Immature natural killer cell (primary cell): Measurements from ENCODE around the gene TICRR. TPM values are rescaled to one million over a fixed set of nuclear protein-coding genes. Genes with fewer than 3 reads are reported as not detected.

Experiments used
- DNase-seq, 3 donors: peaks; one replicate each; pipeline ENCODE4 v3.0.0; 2022; ENCODE audit warnings: mixed read lengths in 1 of 3
- H3K27ac Mint-ChIP-seq, 6 donors: one replicate each; pipeline ENCODE4 v1.8.0; 2020; ENCODE audit warnings: mixed read lengths in 6 of 6, mild to moderate bottlenecking in 5 of 6, inconsistent platforms in 4 of 6, moderate library complexity in 3 of 6
- H3K27me3 Mint-ChIP-seq, 3 donors: one replicate each; pipeline ENCODE4 v1.8.0; 2020 to 2021; ENCODE audit warnings: low read depth in 3 of 3, mild to moderate bottlenecking in 3 of 3, mixed read lengths in 3 of 3, moderate library complexity in 3 of 3, inconsistent platforms in 1 of 3
- H3K36me3 Mint-ChIP-seq, 3 donors: one replicate each; pipeline ENCODE4 v1.8.0; 2020; ENCODE audit warnings: mixed read lengths in 3 of 3, inconsistent platforms in 2 of 3, mild to moderate bottlenecking in 2 of 3
- H3K4me1 Mint-ChIP-seq, 2 donors: one replicate each; pipeline ENCODE4 v1.8.0; 2020; ENCODE audit warnings: inconsistent platforms in 2 of 2, mild to moderate bottlenecking in 2 of 2, mixed read lengths in 2 of 2, moderate library complexity in 1 of 2
- H3K4me3 Mint-ChIP-seq, 5 donors: one replicate each; pipeline ENCODE4 v1.8.0; 2020; ENCODE audit warnings: mild to moderate bottlenecking in 5 of 5, mixed read lengths in 5 of 5, inconsistent platforms in 3 of 5, moderate library complexity in 3 of 5
- H3K9me3 Mint-ChIP-seq, 6 donors: one replicate each; pipeline ENCODE4 v1.8.0; 2020; ENCODE audit warnings: mild to moderate bottlenecking in 6 of 6, mixed read lengths in 6 of 6, inconsistent platforms in 4 of 6, moderate library complexity in 3 of 6
- polyA plus RNA-seq, 3 donors: library from polyadenylated mRNA; unstranded; fragments of 300-500 nt; fragmentation: Illumina TruSeq; gene quantifications; one replicate each; pipeline ENCODE4 v1.2.3, GENCODE V29; 2021

Gene TICRR
- polyA plus RNA-seq, 3 donors from 2014 or later, result 0.10 TPM; not detected in 2

- Mint-ChIP-seq H3K9me3 (no peaks in the 10 kb centered on the region), H3K4me1 (no peaks in the 10 kb centered on the region), H3K4me3 (no peak overlapping the region), H3K27me3 (peaks cover 0 to 4% (median 3%) of the 10 kb centered on the region in 3 donors), H3K27ac (peak overlapping the region in 1 of 6 donors; percentile 51), H3K36me3 (peaks cover 0 to 7% (median 4%) of the 10 kb centered on the region in 3 donors)
- no peak for DNase-seq
Measured at GRCh38 chr15:89628806-89629715, 53.8 kb downstream of the TICRR start.

GRCh38 chr15:89629829-89630228, 54.6 kb downstream of the TICRR start:
- H3K4me1 Mint-ChIP-seq, result no peaks in the 10 kb centered on the region
- no peak overlapping the region for H3K4me3 Mint-ChIP-seq

GRCh38 chr15:89630260-89630659, 55.0 kb downstream of the TICRR start:
- Mint-ChIP-seq H3K4me3 (no peak overlapping the region), H3K27me3 (peaks cover 2 to 5% (median 3%) of the 10 kb centered on the region in 3 donors)

More at GRCh38 chr15:89629829-89630228, 54.6 kb downstream of the TICRR start:
- Mint-ChIP-seq H3K27me3 (peaks cover 0 to 5% (median 3%) of the 10 kb centered on the region in 3 donors), H3K9me3 (no peaks in the 10 kb centered on the region), H3K36me3 (peaks cover 0 to 7% (median 4%) of the 10 kb centered on the region in 3 donors), H3K27ac (peak overlapping the region in 1 of 6 donors; percentile 51)
- no peak for DNase-seq

DNA sequence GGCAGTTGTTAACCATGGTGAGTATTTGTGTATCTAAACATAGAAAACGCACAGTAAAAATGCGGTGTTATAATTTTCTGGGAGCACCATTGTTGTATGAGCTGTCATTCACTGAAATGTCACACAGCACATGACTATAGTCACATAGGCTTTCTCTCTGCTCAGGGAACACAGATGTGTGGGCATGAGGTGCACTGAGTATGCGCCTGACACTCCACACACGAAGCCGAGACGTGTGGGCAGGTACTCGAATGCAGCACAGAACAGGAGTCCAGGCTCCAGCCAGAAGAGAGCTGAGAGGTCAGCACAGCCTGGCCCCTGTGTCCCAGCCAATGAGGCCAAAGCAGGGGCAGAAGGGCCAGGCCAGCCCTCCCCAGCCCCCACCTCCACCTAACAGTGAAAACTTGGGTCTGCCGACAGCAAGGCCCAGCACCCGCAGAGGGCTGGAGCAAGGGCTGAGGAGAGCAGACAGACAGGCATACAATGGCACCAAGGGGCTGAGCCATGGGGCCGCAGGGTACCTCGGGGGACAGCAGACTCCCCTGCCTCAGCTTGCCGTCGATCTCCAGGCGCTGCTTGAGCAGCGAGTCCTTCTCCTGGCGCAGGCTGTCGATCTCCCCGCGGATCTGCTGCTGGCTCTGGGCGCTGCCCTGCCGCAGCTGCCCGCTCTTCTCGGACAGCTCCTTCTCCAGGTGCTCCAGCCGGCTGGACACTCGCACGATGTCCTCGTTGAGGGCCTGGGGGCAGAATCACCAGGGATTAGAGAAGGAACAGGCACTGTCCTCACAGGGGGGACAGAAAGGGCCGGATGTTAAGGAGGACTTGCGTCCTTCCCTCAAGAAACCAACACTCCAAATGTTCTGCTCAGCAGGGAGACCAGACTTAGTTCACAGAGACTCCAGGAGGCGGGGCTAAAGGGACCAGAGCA, 56.0 kb downstream of the TICRR start:
- no peaks in the 10 kb centered on the region for H3K4me1 Mint-ChIP-seq
- DNase-seq, result no peak
- peaks cover 0 to 9% (median 4%) of the 10 kb centered on the region in 3 donors for H3K36me3 Mint-ChIP-seq
- H3K4me3 Mint-ChIP-seq, result no peak overlapping the region
- H3K27ac Mint-ChIP-seq, result no peak overlapping the region
- H3K27me3 Mint-ChIP-seq, result peaks cover 2 to 5% (median 3%) of the 10 kb centered on the region in 3 donors
- peaks cover 0 to 4% (median 0%) of the 10 kb centered on the region in 6 donors for H3K9me3 Mint-ChIP-seq

More at GRCh38 chr15:89630260-89630659, 55.0 kb downstream of the TICRR start:
- Mint-ChIP-seq H3K27ac (no peak overlapping the region), H3K36me3 (peaks cover 0 to 8% (median 4%) of the 10 kb centered on the region in 3 donors), H3K9me3 (peaks cover 0 to 2% (median 0%) of the 10 kb centered on the region in 6 donors), H3K4me1 (no peaks in the 10 kb centered on the region)
- DNase-seq, result no peak

- Mint-ChIP-seq H3K9me3 (peaks cover 0 to 4% (median 0%) of the 10 kb centered on the region in 6 donors), H3K27ac (no peak overlapping the region), H3K4me3 (no peak overlapping the region), H3K27me3 (peaks cover 2 to 5% (median 3%) of the 10 kb centered on the region in 3 donors), H3K4me1 (no peaks in the 10 kb centered on the region), H3K36me3 (peaks cover 0 to 9% (median 4%) of the 10 kb centered on the region in 3 donors)
- no peak for DNase-seq
Measured at GRCh38 chr15:89631902-89632264, 56.6 kb downstream of the TICRR start.

DNA sequence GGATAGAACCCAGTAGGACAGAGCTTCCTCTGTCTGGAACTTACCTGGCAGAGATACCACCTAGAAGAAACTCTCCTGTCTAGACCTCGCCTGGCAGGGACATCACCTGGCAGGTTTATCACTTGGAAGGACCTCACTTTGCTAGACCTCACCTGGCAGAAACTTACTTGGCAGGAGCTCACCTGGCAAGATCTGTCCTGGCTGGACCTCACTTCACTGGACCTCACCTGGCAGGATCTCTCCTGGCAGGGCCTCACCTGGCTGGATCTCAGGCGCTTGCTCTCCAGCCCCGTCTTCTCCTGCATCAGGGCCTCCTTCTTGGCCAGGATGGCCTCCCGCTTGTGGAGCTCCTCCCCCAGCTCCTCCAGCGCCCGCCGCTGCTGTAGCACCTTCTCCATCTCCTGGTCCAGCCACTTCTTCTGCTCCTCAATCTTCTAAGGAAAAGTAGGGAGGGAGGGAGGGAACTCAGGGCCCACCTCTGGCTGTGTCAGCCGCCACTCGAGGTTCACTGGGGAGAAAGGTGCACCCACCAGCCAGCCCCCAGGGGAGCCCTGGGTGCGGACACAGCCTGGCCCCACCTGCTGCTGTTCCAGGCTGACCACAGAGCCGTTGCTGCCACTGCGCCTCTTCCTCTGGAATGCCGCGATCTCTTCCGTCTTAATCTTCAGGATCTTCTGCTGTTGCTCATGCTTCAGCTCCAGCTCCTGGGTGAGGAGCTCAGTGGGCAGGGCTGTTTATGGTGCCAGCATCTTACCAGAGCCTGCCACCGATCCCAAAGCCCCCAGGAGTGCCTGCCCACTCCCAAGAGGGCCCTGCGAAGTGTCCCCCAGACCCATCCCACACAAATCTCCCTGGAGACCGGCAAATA, 57.5 kb downstream of the TICRR start:
- DNase-seq, result no peak
- no peak overlapping the region for H3K4me3 Mint-ChIP-seq

GRCh38 chr15:89633585-89633984, 58.3 kb downstream of the TICRR start:
- Mint-ChIP-seq H3K4me1 (no peaks in the 10 kb centered on the region), H3K27ac (no peak overlapping the region), H3K9me3 (peaks cover 0 to 4% (median 0%) of the 10 kb centered on the region in 6 donors)

More for the DNA sequence above, 57.5 kb downstream of the TICRR start:
- no peak overlapping the region for H3K27ac Mint-ChIP-seq
- peaks cover 0 to 8% (median 4%) of the 10 kb centered on the region in 3 donors for H3K36me3 Mint-ChIP-seq
- peaks cover 0 to 4% (median 0%) of the 10 kb centered on the region in 6 donors for H3K9me3 Mint-ChIP-seq
- no peaks in the 10 kb centered on the region for H3K4me1 Mint-ChIP-seq
- peaks cover 2 to 7% (median 3%) of the 10 kb centered on the region in 3 donors for H3K27me3 Mint-ChIP-seq

DNA sequence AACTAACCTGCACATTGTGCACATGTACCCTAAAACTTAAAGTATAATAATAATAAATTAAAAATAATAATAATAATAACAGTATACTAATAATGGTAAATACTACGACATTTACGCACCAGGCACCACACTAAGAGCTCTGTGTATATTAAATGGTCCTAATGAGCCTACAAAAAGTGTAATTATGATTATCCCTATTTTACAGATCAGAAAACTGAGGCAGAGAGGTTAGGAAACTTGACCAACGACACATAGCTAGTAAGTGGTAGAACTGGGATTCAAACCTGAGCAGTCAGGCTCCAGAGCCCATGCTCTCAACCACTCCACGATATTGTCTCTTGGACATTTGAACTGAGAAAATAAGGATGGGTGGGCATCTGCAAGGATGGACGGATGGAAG, 65.0 kb downstream of the TICRR start:
- peaks cover 0 to 2% (median under 1%) of the 10 kb centered on the region in 3 donors for H3K27me3 Mint-ChIP-seq
- DNase-seq, result no peak
- H3K4me3 Mint-ChIP-seq, result no peak overlapping the region
- H3K9me3 Mint-ChIP-seq, result peaks cover 0 to 2% (median 0%) of the 10 kb centered on the region in 6 donors
- peaks cover 3 to 7% of the 10 kb centered on the region in 2 donors for H3K4me1 Mint-ChIP-seq
- H3K36me3 Mint-ChIP-seq, result peaks cover 0 to 6% (median 0%) of the 10 kb centered on the region in 3 donors
- H3K27ac Mint-ChIP-seq, result no peak overlapping the region

More at GRCh38 chr15:89633585-89633984, 58.3 kb downstream of the TICRR start:
- Mint-ChIP-seq H3K4me3 (no peak overlapping the region), H3K27me3 (peaks cover 2 to 7% (median 3%) of the 10 kb centered on the region in 3 donors), H3K36me3 (peaks cover 0 to 6% (median 4%) of the 10 kb centered on the region in 3 donors)
- no peak for DNase-seq

DNA sequence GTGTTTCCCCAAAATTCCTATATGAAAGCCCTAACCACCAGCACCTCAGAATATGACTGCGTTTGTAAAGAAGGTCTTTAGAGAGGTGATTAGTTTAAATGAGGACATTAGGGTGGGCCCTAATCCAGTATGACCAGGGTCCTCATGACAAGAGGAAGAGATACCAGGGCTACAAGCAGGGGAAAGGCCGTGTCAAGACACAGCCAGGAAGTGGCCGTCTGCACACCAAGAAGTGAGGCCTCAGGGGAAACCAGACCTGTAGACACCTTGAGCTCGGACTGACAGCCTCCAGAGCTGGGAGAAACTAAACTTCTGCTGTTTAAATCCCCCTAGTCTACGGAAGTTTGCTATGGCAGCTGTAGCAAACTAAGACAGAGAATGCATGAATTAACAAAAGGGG, 65.8 kb downstream of the TICRR start:
- Mint-ChIP-seq H3K27me3 (peaks cover 0 to 2% (median 0%) of the 10 kb centered on the region in 3 donors), H3K27ac (peak overlapping the region in 1 of 6 donors; percentile 63), H3K36me3 (peaks cover 0 to 4% (median 0%) of the 10 kb centered on the region in 3 donors), H3K9me3 (no peaks in the 10 kb centered on the region), H3K4me3 (no peak overlapping the region), H3K4me1 (peaks cover 3 to 7% of the 10 kb centered on the region in 2 donors)
- no peak for DNase-seq

- DNase-seq, result no peak
- peaks cover 4 to 7% of the 10 kb centered on the region in 2 donors for H3K4me1 Mint-ChIP-seq
- peaks cover 0 to 2% (median under 1%) of the 10 kb centered on the region in 3 donors for H3K27me3 Mint-ChIP-seq
- no peak overlapping the region for H3K4me3 Mint-ChIP-seq
- H3K36me3 Mint-ChIP-seq, result peaks cover 0 to 4% (median 0%) of the 10 kb centered on the region in 3 donors
- no peak overlapping the region for H3K27ac Mint-ChIP-seq
- H3K9me3 Mint-ChIP-seq, result no peaks in the 10 kb centered on the region
Measured at GRCh38 chr15:89642106-89642505, 66.8 kb downstream of the TICRR start.

DNA sequence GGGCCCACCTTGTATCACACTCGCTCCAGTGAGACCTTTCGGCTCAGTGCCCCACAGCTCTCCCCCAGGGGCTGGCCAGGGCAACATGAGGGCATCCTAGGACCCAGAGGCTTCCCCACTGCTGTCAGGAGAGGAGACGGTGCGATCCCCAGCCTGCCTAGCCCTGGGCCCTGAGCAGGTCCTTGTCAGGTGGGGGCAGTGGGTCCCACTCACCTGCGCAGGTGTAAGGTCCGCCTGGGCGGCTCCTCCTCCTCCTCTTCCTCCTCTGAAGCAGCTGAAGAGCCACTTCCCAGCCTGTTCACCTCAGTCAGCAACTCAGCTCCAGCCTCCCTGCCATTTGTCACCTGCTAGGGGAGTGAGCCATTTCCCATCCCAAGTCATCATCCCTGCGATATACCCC, 70.4 kb downstream of the TICRR start:
- H3K9me3 Mint-ChIP-seq, result no peaks in the 10 kb centered on the region
- H3K4me1 Mint-ChIP-seq, result peaks cover 6 to 7% of the 10 kb centered on the region in 2 donors
- no peak for DNase-seq
- no peak overlapping the region for H3K4me3 Mint-ChIP-seq
- peaks cover 0 to 2% (median 0%) of the 10 kb centered on the region in 3 donors for H3K27me3 Mint-ChIP-seq
- H3K27ac Mint-ChIP-seq, result no peak overlapping the region
- H3K36me3 Mint-ChIP-seq, result no peaks in the 10 kb centered on the region

DNA sequence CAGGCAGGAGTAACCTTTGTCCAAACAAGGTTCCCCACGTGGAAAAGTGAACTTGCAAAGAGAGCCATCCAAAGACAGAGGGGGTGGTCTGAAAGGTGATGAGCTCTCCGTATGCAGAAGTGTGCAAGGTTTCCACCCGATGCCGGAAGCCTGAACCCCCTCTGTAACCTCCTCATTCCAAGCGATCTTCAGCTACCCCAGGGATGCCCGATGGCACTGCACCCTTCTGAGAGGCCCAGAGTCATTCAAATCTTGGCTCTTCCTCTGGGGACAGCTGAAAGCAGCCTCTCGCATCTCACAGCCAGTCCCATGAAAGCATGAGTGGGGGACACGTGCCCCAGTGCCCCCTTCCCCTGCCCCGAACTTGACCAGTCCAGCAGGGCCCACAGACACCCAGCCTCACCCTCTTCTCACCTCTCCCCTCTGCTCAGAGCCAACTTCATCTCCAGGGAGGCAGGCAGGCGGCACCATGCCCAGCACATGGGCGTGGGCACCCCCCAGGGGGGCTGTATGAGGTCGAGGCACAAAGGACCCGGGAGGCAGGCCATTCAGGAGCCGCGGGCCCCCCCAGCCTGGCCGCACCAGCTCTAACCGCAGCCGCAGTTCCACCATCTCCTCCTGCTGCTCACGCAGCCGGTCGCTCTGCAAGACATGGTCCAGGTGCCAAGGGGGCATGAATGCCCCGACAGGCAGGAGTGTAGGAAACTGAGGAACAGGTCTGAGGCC, 71.3 kb downstream of the TICRR start:
- no peak overlapping the region for H3K4me3 Mint-ChIP-seq
- H3K27ac Mint-ChIP-seq, result no peak overlapping the region
- no peaks in the 10 kb centered on the region for H3K36me3 Mint-ChIP-seq
- no peaks in the 10 kb centered on the region for H3K9me3 Mint-ChIP-seq
- peaks cover 0 to 3% of the 10 kb centered on the region in 2 donors for H3K4me1 Mint-ChIP-seq
- H3K27me3 Mint-ChIP-seq, result peaks cover 0 to 2% (median 0%) of the 10 kb centered on the region in 3 donors
- DNase-seq, result no peak
